GM12878 (cell line): ENCODE results near the gene PNMA6F. TPM values are rescaled to one million over a fixed set of nuclear protein-coding genes. Genes with fewer than 3 reads are reported as not detected.

Experiments
- ATAC-seq: fragments of 200-7000 bp; cut with Tn5 transposase; 3 replicates; pipeline ENCODE4 v1.9.1; 2020; ENCODE audit warnings: mild to moderate bottlenecking, moderate library complexity
- BruUV-seq: library from RNA; stranded (reverse); fragments of 400-500 nt; replicated peaks from 2 replicates; lab custom pipeline; 2021; lab: Mats Ljungman, UMichigan
- CTCF ChIA-PET: fragments of 300-600 bp; sonication (Branson Sonifier 250); formaldehyde crosslinking; extraction: SDS; loops from one replicate; lab custom pipeline; 2021; ENCODE audit warnings: inconsistent platforms; lab: Yijun Ruan, JAX
- POLR2A ChIA-PET: fragments of 350-600 bp; formaldehyde crosslinking; extraction: SDS; loops from one replicate; lab custom pipeline; 2021; ENCODE audit warnings: inconsistent platforms; lab: Charles Lee
- RAD21 ChIA-PET: fragments of 300-600 bp; sonication (Branson Sonifier 250); formaldehyde crosslinking; loops from one replicate; lab custom pipeline; 2023; ENCODE audit warnings: antibody characterized with exemption; ENCODE audit not compliant: unreplicated experiment; lab: Charles Lee
- SMC1A ChIA-PET: fragments of 300-600 bp; sonication (Branson Sonifier 250); formaldehyde crosslinking; loops from one replicate; lab custom pipeline; 2023; ENCODE audit not compliant: unreplicated experiment, uncharacterized antibody; lab: Charles Lee
- DNase-seq: peaks from one replicate; pipeline ENCODE4 v3.0.0-alpha.2; 2011; ENCODE audit warnings: low read depth, low spot score
- FAIRE-seq: peaks from 3 replicates; lab custom pipeline; 2011; peaks lifted over from hg19 to GRCh38; lab: Jason Lieb, UNC
- H2AFZ ChIP-seq: 2 replicates; pipeline ENCODE4 v1.6.0; 2011; ENCODE audit warnings: low read depth, low read length, control low read depth; ENCODE audit not compliant: control insufficient read depth
- H3K27ac ChIP-seq: 2 replicates; pipeline ENCODE4 v1.5.1; 2011; ENCODE audit warnings: control low read depth; ENCODE audit not compliant: control insufficient read depth, insufficient read depth
- H3K27me3 ChIP-seq, 2 experiments: replicated peaks in 1 of 2; 2 replicates each; pipeline versions ENCODE4 v1.6.0 to v1.6.1; 2011; ENCODE audit warnings: low read length in 1 of 2; ENCODE audit not compliant: control insufficient read depth in 2 of 2, insufficient read depth in 2 of 2
- H3K36me3 ChIP-seq, 2 experiments: 2 replicates each; pipeline ENCODE4 v1.5.1; 2011; ENCODE audit warnings: low read length in 1 of 2; ENCODE audit not compliant: control insufficient read depth in 2 of 2, insufficient read depth in 2 of 2
- H3K4me1 ChIP-seq: 2 replicates; pipeline ENCODE4 v1.6.1; 2011; ENCODE audit warnings: mild to moderate bottlenecking, low read length, moderate library complexity, mixed read lengths; ENCODE audit not compliant: control insufficient read depth, insufficient read depth
- H3K4me2 ChIP-seq: 2 replicates; pipeline ENCODE4 v1.6.0; 2011; ENCODE audit warnings: control low read depth; ENCODE audit not compliant: control insufficient read depth, insufficient read depth
- H3K4me3 ChIP-seq: fragments of 200-600 bp; sonication (generic); 2 replicates; pipeline ENCODE4 v1.5.1; 2016
- H3K79me2 ChIP-seq: 2 replicates; pipeline ENCODE4 v1.6.0; 2011; ENCODE audit warnings: low read length; ENCODE audit not compliant: control insufficient read depth, insufficient read depth
- H3K9ac ChIP-seq: 2 replicates; pipeline ENCODE4 v1.8.0; 2011; ENCODE audit warnings: low read length, control low read depth, mixed read lengths; ENCODE audit not compliant: control insufficient read depth, insufficient read depth
- H3K9me3 ChIP-seq: replicated peaks from 3 replicates; pipeline ENCODE4 v1.5.1; 2011; ENCODE audit warnings: mild to moderate bottlenecking, low read length; ENCODE audit not compliant: control insufficient read depth, insufficient read depth
- H4K20me1 ChIP-seq: 2 replicates; pipeline ENCODE4 v1.6.0; 2011; ENCODE audit not compliant: control insufficient read depth, insufficient read depth
- ATF3 ChIP-seq: IDR thresholded peaks from 2 replicates; pipeline ENCODE4 v1.6.1; 2011; ENCODE audit warnings: low read depth, mild to moderate bottlenecking, low read length, moderate library complexity, borderline replicate concordance; ENCODE audit errors: extremely low read depth
- BACH1 ChIP-seq: fragments of 450-650 bp; IDR thresholded peaks from 2 replicates; pipeline ENCODE4 v1.6.1; 2017; ENCODE audit warnings: mild to moderate bottlenecking, borderline replicate concordance
- ESRRA ChIP-seq: IDR thresholded peaks from 2 replicates; pipeline ENCODE4 v1.6.1; 2012; ENCODE audit warnings: mild to moderate bottlenecking, low read length, improper control_type of control experiment
- NFIC ChIP-seq: IDR thresholded peaks from 2 replicates; pipeline ENCODE4 v1.6.1; 2012; ENCODE audit warnings: low read depth, mild to moderate bottlenecking, inconsistent platforms, low read length, moderate library complexity
- PAX8 ChIP-seq: fragments of 450-650 bp; IDR thresholded peaks from 2 replicates; pipeline ENCODE4 v1.6.1; 2017; ENCODE audit warnings: mild to moderate bottlenecking, moderate library complexity
- REST ChIP-seq: IDR thresholded peaks from 2 replicates; pipeline ENCODE4 v1.6.1; 2012; ENCODE audit warnings: mild to moderate bottlenecking, low read depth, low read length
- SMARCA5 ChIP-seq: fragments of 450-650 bp; IDR thresholded peaks from 2 replicates; pipeline ENCODE4 v1.6.1; 2017; ENCODE audit warnings: mild to moderate bottlenecking
- SMC3 ChIP-seq: IDR thresholded peaks from 2 replicates; pipeline ENCODE4 v1.6.1; 2011; ENCODE audit warnings: low read length, improper control_type of control experiment, borderline replicate concordance
- SRF ChIP-seq, 2 experiments: IDR thresholded peaks; 2 replicates each; pipeline ENCODE4 v1.6.1; 2011; ENCODE audit warnings: low read depth in 2 of 2, low read length in 2 of 2, mild to moderate bottlenecking in 1 of 2, moderate library complexity in 1 of 2
- TCF12 ChIP-seq: IDR thresholded peaks from 2 replicates; pipeline ENCODE4 v1.6.1; 2011; ENCODE audit warnings: low read depth, mild to moderate bottlenecking, low read length
- YY1 ChIP-seq: IDR thresholded peaks from 2 replicates; pipeline ENCODE4 v1.6.1; 2011; ENCODE audit warnings: low read depth, mild to moderate bottlenecking, low read length
- ZBTB40 ChIP-seq: fragments of 450-650 bp; IDR thresholded peaks from 2 replicates; pipeline ENCODE4 v1.6.1; 2016; ENCODE audit warnings: mild to moderate bottlenecking, moderate library complexity, borderline replicate concordance
- ZNF217 ChIP-seq: fragments of 450-650 bp; IDR thresholded peaks from 2 replicates; pipeline ENCODE4 v1.6.1; 2017; ENCODE audit warnings: antibody characterized with exemption, mild to moderate bottlenecking
- WGBS: methylation state at CpG from one replicate; pipeline ENCODE4 v1.1.6; 2016; ENCODE audit warnings: low lambda C conversion rate; ENCODE audit not compliant: insufficient replicate concordance, insufficient coverage; ENCODE audit errors: missing lambda C conversion rate; 5-methylcytosine and 5-hydroxymethylcytosine counted together
- in situ Hi-C: fragments of 300-500 bp; cut with MboI; formaldehyde crosslinking; loops from 9 replicates; pipeline ENCODE4 v1.14.3; 2018; ENCODE audit warnings: mixed read lengths
- intact Hi-C: fragments of 100-400 bp; cut with micrococcal nuclease; formaldehyde crosslinking; loops from one replicate; pipeline ENCODE4 v1.14.2; 2022; ENCODE audit not compliant: unreplicated experiment
- polyA plus RNA-seq, 11 experiments: library from polyadenylated mRNA; depleted of rRNA in 4 of 11; unstranded in 6 of 11; stranded (reverse) in 5 of 11; fragments of >200 nt; fragmentation: Nextera tagmentation in 4 of 11; fragmentation: Illumina TruSeq in 1 of 11; extraction: Ambion mirVana in 4 of 11; extraction: Trizol in 1 of 11; gene quantifications; 1 replicate in 1 of 11; 2 replicates in 10 of 11; pipeline versions ENCODE4 v1.2.1 to v1.2.3, GENCODE V29; 2011 to 2016; ENCODE audit warnings: inconsistent platforms in 2 of 11, missing spikeins in 2 of 11, low read depth in 1 of 11
- total RNA-seq, 4 experiments: library from RNA; depleted of rRNA in 3 of 4; stranded (reverse); fragments of >200 nt in 3 of 4; fragmentation: Illumina TruSeq in 1 of 4; extraction: Trizol in 1 of 4; gene quantifications; 2 replicates each; pipeline versions ENCODE4 v1.2.1 to v1.2.3, GENCODE V29; 2013 to 2021

The PNMA6F gene
- total and polyA plus RNA-seq, 10 of the 15 experiments (the other 5 are each of a cell fraction or from before 2014, with no cell fraction given): not detected

GRCh38 chrX:153302796-153303195 lies 18.8 kb downstream of the PNMA6F start:
- Histone ChIP-seq H3K9ac (no peak overlapping the region), H3K9me3 (no peaks in the 10 kb centered on the region), H3K4me1 (no peaks in the 10 kb centered on the region), H3K4me3 (no peak overlapping the region)
- ATAC-seq: no peak
- CTCF ChIA-PET: interaction anchor here (1.0 kb wide), 1 partner anchor 288 kb away, joined by 3 read pairs; no protein-coding TSS in a partner anchor
- TF ChIP-seq ATF3 (no peak), SMC3 (no peak), ZBTB40 (no peak), PAX8 (no peak), ZNF217 (no peak), NFIC (no peak), SMARCA5 (no peak), ESRRA (no peak), TCF12 (no peak), YY1 (no peak), REST (no peak), BACH1 (no peak), SRF (IDR thresholded peaks at IDR 0.05; ENCODE audit: low read depth in 2 of 2, low read length in 2 of 2) (no peak)
- TF ChIP-seq, all 136 proteins: peak for 0
- H3K36me3 ChIP-seq: no peaks in the 10 kb centered on the region
- H4K20me1 ChIP-seq: no peaks in the 10 kb centered on the region
- no peaks in the 10 kb centered on the region for H3K79me2 ChIP-seq
- ChIA-PET SMC1A (no interaction called here), RAD21 (no interaction called here), POLR2A (no interaction called here)
- no peak overlapping the region for H2AFZ ChIP-seq
- FAIRE-seq: no peak
- no TSS peak for BruUV-seq
- no peak overlapping the region for H3K4me2 ChIP-seq
- no peak overlapping the region for H3K27ac ChIP-seq
- DNase-seq: no peak
- intact Hi-C loops (no loop called here), in situ Hi-C loops (loop anchor here (25.0 kb wide), 1 partner anchor 140 kb away; no protein-coding TSS in a partner anchor)
- 25% methylated on average over 4 of the region's 4 CpGs for WGBS
- no peaks in the 10 kb centered on the region for H3K27me3 ChIP-seq
